ENCODE measurements around the gene MED9.

- no peak for TF ChIP-seq POLR2A (IDR thresholded peaks at IDR 0.05)
- TF ChIP-seq POLR2AphosphoS5 (IDR thresholded peaks at IDR 0.05) = no peak
Measured at GRCh38 chr17:17493986-17494466, 17.2 kb downstream of the MED9 start.
